Measurements from ENCODE around the gene MAP4.

MAP4 gene

DNA sequence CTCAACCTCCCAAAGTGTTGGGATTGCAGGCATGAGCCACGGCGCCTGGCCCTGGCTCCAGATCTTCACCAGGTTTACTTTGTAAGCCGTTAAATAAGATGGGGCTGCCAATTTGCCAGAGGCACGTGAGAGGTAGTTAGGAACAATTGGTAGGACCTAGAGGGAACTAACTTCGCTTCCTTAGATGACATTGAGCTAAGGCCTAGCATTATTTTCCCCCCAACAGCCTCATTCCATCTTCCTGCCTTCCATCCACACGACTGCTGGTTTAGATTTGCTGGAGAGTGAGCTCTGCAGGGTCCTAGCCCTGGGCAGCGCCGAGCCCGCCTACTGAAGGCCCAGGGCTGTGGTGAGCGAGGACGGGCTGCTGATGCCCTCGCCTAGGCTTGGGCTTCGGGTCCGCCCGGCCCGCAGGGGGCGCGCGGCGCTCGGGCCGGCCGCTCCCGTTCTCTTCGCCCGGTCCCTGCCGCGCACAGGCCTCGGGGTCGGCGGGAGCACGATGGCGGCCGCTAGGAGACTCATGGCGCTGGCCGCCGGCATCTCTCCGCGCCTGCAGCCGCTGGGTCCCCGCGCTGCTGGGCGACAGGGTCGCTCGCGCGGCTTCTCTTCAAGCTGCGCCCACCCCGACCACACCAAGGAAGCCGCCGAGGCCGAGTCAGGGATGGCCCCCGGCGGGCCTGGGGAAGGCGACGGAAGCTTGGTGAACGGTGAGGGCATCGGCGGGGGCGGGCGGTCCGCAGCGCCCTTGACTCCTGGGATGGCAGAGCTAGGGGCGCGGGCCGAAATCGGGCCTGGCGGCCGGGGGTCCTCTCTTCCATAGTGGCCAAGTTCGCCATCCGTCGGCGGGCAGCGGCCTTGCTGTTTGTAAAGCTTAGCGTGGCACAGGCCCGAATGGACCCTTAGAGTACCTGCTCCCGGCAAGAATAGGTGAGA is 191.4 kb downstream of the MAP4 start:
- intact Hi-C loops (cut with micrococcal nuclease) = loop anchor here (2.0 kb wide), 1 partner anchor 166 kb away; no protein-coding TSS in a partner anchor
- H3K4me3 Mint-ChIP-seq = peak overlapping the region; percentile 86
- H3K4me1 Mint-ChIP-seq (ENCODE audit: low read depth) = peaks cover 31% of the 10 kb centered on the region
- H3K27me3 Mint-ChIP-seq = no peaks in the 10 kb centered on the region
- no peaks in the 10 kb centered on the region for H3K9me3 Mint-ChIP-seq
- peak overlapping the region; percentile 86 for H3K27ac Mint-ChIP-seq
- peaks cover 61% of the 10 kb centered on the region for H3K36me3 Mint-ChIP-seq (ENCODE audit: low read depth)

GRCh38 chr3:47817609-47818008 is 198.6 kb downstream of the MAP4 start:
- H3K9me3 Mint-ChIP-seq = no peaks in the 10 kb centered on the region
- peaks cover 5% of the 10 kb centered on the region for H3K4me1 Mint-ChIP-seq (ENCODE audit: low read depth)
- H3K27me3 Mint-ChIP-seq = no peaks in the 10 kb centered on the region
- no peak overlapping the region for H3K27ac Mint-ChIP-seq
- H3K4me3 Mint-ChIP-seq = no peak overlapping the region
- intact Hi-C loops (cut with micrococcal nuclease) = no loop called here
- peaks cover 50% of the 10 kb centered on the region for H3K36me3 Mint-ChIP-seq (ENCODE audit: low read depth)

DNA sequence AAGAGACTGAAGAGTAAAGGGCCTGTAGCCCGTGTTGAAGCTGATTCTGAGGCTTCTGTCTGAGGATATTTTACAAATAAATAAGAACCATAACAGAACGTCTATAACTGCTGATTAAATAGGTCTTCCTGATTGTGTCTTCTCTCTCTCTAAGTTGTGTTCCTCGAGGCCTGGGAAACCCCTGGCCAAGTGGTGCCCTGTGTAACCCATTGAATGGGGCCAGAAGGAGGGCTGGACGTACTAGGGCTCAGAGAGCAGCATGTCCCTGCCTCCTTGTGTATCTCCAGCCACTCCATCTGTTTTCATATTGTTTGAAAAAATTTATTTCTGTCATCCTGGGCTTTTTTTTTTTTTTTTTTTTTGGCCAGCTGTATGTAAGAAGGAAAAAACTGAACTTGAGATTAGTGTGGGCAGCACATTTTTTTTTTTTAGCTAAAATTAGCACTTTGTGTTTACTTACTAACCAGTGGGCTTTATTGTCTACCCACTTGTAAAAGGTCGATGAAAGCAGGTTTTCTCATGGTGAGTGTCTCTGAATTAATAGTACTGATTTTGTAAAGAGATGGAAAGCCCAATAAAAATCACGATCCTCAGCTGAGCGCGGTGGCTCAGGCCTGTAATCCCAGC is 202.6 kb downstream of the MAP4 start:
- Mint-ChIP-seq H3K4me3 (no peak overlapping the region), H3K4me1 (ENCODE audit: low read depth) (peaks cover 5% of the 10 kb centered on the region), H3K36me3 (ENCODE audit: low read depth) (peaks cover 56% of the 10 kb centered on the region), H3K9me3 (no peaks in the 10 kb centered on the region), H3K27ac (no peak overlapping the region), H3K27me3 (no peaks in the 10 kb centered on the region)
- intact Hi-C loops (cut with micrococcal nuclease) = no loop called here

DNA sequence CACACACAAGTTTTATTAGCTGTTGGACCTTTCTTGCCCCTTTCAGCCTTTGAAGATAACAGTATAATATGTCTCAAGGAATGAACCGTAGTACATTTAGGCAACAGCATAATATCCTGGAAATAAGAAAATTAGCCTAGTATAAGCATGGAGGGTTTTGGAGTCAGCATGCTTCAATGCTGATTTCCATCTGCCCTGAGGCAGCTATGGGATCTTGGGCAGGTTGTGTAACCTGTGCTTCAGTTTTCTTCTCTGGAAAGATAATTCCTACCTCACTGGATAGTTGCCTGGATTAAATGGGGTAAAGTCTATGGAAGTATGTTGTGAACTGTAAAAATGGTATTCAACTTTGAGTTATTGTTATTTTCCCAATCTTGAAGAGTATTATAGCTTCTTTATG is 211.6 kb downstream of the MAP4 start:
- Mint-ChIP-seq H3K9me3 (no peaks in the 10 kb centered on the region), H3K36me3 (ENCODE audit: low read depth) (peaks cover 48% of the 10 kb centered on the region), H3K4me3 (no peak overlapping the region), H3K27ac (no peak overlapping the region), H3K27me3 (no peaks in the 10 kb centered on the region), H3K4me1 (ENCODE audit: low read depth) (peaks cover 29% of the 10 kb centered on the region)
- intact Hi-C loops (cut with micrococcal nuclease) = loop anchor here (5.0 kb wide), 1 partner anchor 282 kb away; no protein-coding TSS in a partner anchor

DNA sequence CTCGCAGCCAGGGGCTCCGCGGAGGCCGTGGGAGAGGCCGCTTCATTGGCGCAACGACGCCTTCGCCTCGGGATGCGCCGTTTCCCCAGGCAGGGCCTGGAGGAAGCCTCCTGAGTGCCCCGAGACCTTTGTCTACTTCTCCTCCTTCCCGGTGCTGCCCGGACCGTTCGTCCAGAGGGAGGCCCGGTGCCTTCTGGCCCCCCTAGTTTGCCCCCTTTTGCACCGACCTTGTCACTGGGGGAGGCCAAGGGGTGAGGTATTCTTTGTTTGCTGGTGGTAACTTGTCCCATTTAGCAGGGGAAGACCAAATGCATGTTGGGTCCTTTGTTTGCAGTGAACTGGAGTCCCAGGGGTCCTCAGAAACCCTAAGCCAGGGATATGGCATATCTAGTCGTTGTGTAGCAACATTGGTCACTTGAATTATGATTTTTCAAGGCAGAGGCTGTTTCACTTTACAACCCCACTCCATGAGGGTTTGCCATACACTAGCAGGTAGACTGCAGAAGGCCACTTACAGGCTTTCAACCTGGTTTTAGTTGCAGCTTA is 212.7 kb downstream of the MAP4 start:
- Mint-ChIP-seq H3K4me1 (ENCODE audit: low read depth) (peaks cover 29% of the 10 kb centered on the region), H3K9me3 (no peaks in the 10 kb centered on the region)
- intact Hi-C loops (cut with micrococcal nuclease) = loop anchor here (5.0 kb wide), 1 partner anchor 281 kb away; no protein-coding TSS in a partner anchor

DNA sequence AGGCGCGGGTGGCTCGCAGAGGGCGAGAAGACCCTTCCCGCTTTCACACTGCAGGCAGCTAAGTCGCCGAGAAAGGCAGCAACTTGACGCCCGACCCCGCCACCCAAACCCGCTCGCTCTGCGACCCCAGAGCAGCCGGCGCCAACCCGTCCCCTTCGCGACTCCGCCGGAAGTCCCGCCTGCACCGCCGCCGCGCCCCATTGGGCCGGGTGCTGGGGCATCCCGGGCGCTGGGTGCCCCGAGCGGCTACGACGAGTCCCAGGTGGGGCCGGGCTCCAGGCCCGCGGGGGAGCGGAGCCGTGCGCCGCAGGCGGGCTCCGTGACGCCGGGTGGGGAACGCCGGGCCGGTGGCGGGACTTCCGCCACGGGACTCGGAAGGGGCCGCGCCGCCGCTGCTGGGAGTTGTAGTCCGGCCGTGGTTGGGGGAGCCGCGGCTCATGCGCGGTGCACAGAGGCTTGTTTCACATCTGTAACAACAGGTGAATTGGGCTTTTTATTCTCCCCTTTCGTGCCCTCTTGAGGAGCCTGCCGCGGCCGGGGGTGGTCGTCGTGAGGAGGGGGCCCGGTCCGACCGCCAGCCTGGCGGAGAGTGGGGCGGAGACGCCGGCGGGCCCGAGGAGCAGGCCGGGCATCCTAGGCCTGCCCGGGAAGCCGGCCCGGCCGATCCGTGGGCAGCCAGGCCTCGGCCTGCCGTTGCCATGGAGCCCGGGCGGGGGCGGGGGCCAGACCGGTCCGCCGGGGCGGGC is 213.3 kb downstream of the MAP4 start, which contains the start of gene DHX30:
Gene DHX30, plus strand, starts transcription at position 405 of the 746 bp plus-strand sequence. CDS start 7,546 bp downstream, outside the sequence.
- peaks cover 29% of the 10 kb centered on the region for H3K4me1 Mint-ChIP-seq (ENCODE audit: low read depth)
- H3K27me3 Mint-ChIP-seq = no peaks in the 10 kb centered on the region
- peak within 1 kb of the TSS; percentile 92 for H3K4me3 Mint-ChIP-seq
- peaks cover 33% of the 10 kb centered on the region for H3K36me3 Mint-ChIP-seq (ENCODE audit: low read depth)
- intact Hi-C loops (cut with micrococcal nuclease) = loop anchor here (5.0 kb wide), 1 partner anchor 281 kb away; no protein-coding TSS in a partner anchor
- no peaks in the 10 kb centered on the region for H3K9me3 Mint-ChIP-seq
- peak within 1 kb of the TSS; percentile 76 for H3K27ac Mint-ChIP-seq

More for the DNA sequence above, 212.7 kb downstream of the MAP4 start:
- H3K36me3 Mint-ChIP-seq (ENCODE audit: low read depth) = peaks cover 38% of the 10 kb centered on the region
- H3K27me3 Mint-ChIP-seq = no peaks in the 10 kb centered on the region
- peak overlapping the region; percentile 76 for H3K27ac Mint-ChIP-seq
- peak overlapping the region; percentile 92 for H3K4me3 Mint-ChIP-seq
